ENCODE results near the gene MYBBP1A. TPM values are rescaled to one million over a fixed set of nuclear protein-coding genes. Genes with fewer than 3 reads are reported as not detected.

The MYBBP1A gene
- total and polyA plus RNA-seq, 2 of the 13 experiments (the other 11 are each of a cell fraction or from before 2014, with no cell fraction given) = 18.6 to 54.8 TPM

GRCh38 chr17:4492721-4493561 lies 62.2 kb downstream of the MYBBP1A start (continued):
- TF ChIP-seq ZNF580 (CRISPR knock-in tag; IDR thresholded peaks at IDR 0.05; ENCODE audit: borderline replicate concordance, low read depth) (peak; percentile 96), ZBTB43 (CRISPR knock-in tag; conservative IDR thresholded peaks at IDR 0.05) (peak; percentile 86), PITX1 (CRISPR knock-in tag; IDR thresholded peaks at IDR 0.05) (0 out of 2 replicates have a peak, but pooled peaks have one; percentile 34), TFAP4 (IDR thresholded peaks at IDR 0.05; ENCODE audit: borderline replicate concordance, low read depth) (no peak), ZNF556 (CRISPR knock-in tag; IDR thresholded peaks at IDR 0.05; ENCODE audit: borderline replicate concordance) (no peak), ZFX (CRISPR knock-in tag; IDR thresholded peaks at IDR 0.05; ENCODE audit: low read depth) (peak; percentile 70), AKNA (CRISPR knock-in tag; IDR thresholded peaks at IDR 0.05; ENCODE audit: borderline replicate concordance) (peak; percentile 80; the same call in 1 of the 2 replicates), ZNF124 (CRISPR knock-in tag; IDR thresholded peaks at IDR 0.05) (peak; percentile 94), ZNF747 (CRISPR knock-in tag; IDR thresholded peaks at IDR 0.05; ENCODE audit: borderline replicate concordance) (no peak; the same call in 1 of the 2 replicates), POGK (CRISPR knock-in tag; conservative IDR thresholded peaks at IDR 0.05) (peak; percentile 84), SP1 (IDR thresholded peaks at IDR 0.05) (no peak), SP1 (CRISPR knock-in tag; IDR thresholded peaks at IDR 0.05) (0 out of 2 replicates have a peak, but pooled peaks have one; percentile 33), KDM6A (CRISPR knock-in tag; IDR thresholded peaks at IDR 0.05; ENCODE audit: low read depth) (no peak), EP300 (IDR thresholded peaks at IDR 0.05; ENCODE audit: low read depth in 2 of 2, low read length in 2 of 2) (no peak), EP300 (CRISPR knock-in tag; IDR thresholded peaks at IDR 0.05; ENCODE audit: borderline replicate concordance) (no peak), MEF2D (CRISPR knock-in tag; IDR thresholded peaks at IDR 0.05) (peak; percentile 67), ZNF549 (CRISPR knock-in tag; IDR thresholded peaks at IDR 0.05) (no peak), ZNF207 (IDR thresholded peaks at IDR 0.05; ENCODE audit: borderline replicate concordance) (no peak), U2AF1 (optimal IDR thresholded peaks at IDR 0.05; ENCODE audit: low read depth, low read length) (no peak), NR1H2 (CRISPR knock-in tag; IDR thresholded peaks at IDR 0.05; ENCODE audit: borderline replicate concordance, low read depth) (no peak)
